HG03045 (cell line): ENCODE results near the gene INO80D.
"Not testable (repeated sequence)": the region's sequence is repeated elsewhere in the genome, so short reads cannot be mapped to it uniquely, and the experiment has no call there.

Experiments used
- ATAC-seq: cut with Tn5 transposase; IDR thresholded peaks from one replicate; pipeline ENCODE4 v1.9.1; 2021; ENCODE audit warnings: mild to moderate bottlenecking, moderate library complexity; ENCODE audit not compliant: unreplicated experiment

INO80D gene

GRCh38 chr2:205982776-205983327 is 103.1 kb downstream of the INO80D start:
- ATAC-seq: no peak

- ATAC-seq: not testable (repeated sequence)
Observed at GRCh38 chr2:205978728-205979127, 107.2 kb downstream of the INO80D start.

GRCh38 chr2:205977699-205978098 is 108.3 kb downstream of the INO80D start:
- ATAC-seq: not testable (repeated sequence)

GRCh38 chr2:205976934-205977659 is 108.9 kb downstream of the INO80D start:
- ATAC-seq: not testable (repeated sequence)

- no peak for ATAC-seq
Observed at GRCh38 chr2:205976120-205976814, 109.7 kb downstream of the INO80D start.

- no peak for ATAC-seq
Observed at GRCh38 chr2:205975082-205975949, 110.7 kb downstream of the INO80D start.

- no peak for ATAC-seq
Observed at GRCh38 chr2:205972113-205972512, 113.9 kb downstream of the INO80D start.

- ATAC-seq: no peak
Observed at GRCh38 chr2:205970348-205970747, 115.6 kb downstream of the INO80D start.

- no peak for ATAC-seq
Observed at GRCh38 chr2:205969584-205969983, 116.4 kb downstream of the INO80D start.

- no peak for ATAC-seq
Observed at GRCh38 chr2:205967391-205968075, 118.4 kb downstream of the INO80D start.

GRCh38 chr2:205965707-205966106 is 120.3 kb downstream of the INO80D start:
- no peak for ATAC-seq

- no peak for ATAC-seq
Observed at GRCh38 chr2:205964111-205964761, 121.7 kb downstream of the INO80D start.

- ATAC-seq: no peak
Observed at GRCh38 chr2:205959521-205959920, 126.5 kb downstream of the INO80D start.

- no peak for ATAC-seq
Observed at GRCh38 chr2:205957452-205958154, 128.4 kb downstream of the INO80D start.

GRCh38 chr2:205954707-205955106 is 131.3 kb downstream of the INO80D start:
- no peak for ATAC-seq

GRCh38 chr2:205952282-205952681 is 133.7 kb downstream of the INO80D start:
- ATAC-seq: no peak

GRCh38 chr2:205948883-205949282 is 137.1 kb downstream of the INO80D start:
- no peak for ATAC-seq

- no peak for ATAC-seq
Observed at GRCh38 chr2:205948496-205948837, 137.5 kb downstream of the INO80D start.
